Measurements from ENCODE around the gene EXOSC10. TPM values are rescaled to one million over a fixed set of nuclear protein-coding genes. Genes with fewer than 3 reads are reported as not detected.
"Not testable (repeated sequence)": the region's sequence is repeated elsewhere in the genome, so short reads cannot be mapped to it uniquely, and the experiment has no call there.

The EXOSC10 gene
- total RNA-seq, 1 donor from 2014 or later = 62.6 TPM

DNA sequence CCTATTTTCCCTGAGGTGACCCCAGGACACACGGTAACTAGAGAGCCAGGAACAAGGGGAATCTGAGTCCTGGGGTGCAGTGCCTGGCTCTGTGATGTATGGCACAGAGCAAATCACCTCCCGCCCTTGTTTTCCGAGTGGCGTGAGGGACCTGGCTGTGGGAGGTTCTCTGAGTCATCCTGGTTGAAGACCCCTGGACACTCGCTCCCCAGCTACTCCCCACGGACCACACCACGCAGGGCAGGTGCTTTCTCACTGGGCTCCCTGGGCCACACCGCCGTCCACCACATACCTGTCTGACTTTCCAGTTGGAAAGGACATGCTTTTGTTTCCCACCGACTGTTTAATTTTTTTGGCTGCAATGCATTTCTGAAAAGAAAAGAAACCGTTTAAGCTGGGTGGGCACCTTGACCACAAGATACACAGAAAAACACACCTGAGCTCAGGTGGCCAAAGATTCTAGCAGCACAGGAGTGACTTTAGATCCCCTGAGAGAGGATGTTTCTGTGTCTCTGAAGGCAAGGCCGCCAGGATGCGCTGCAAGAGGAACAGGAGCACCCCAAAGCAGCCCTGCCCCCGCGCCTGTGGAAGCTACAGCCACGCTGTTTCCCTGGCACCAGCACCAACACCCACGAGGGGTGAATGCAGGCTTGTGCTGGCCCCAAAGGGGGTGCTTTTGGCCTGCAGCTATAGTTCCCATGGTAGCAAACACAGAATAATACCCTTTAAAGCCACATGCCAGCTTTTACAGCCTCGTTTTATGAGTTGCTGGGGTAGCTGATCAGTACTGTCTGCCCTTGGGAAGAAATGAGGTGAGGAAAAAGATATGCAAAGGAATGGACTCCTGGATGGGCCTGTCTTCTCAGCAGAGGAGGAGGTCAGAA, 31.7 kb downstream of the EXOSC10 start:
- DNase-seq (ENCODE audit: extremely low spot score in 2 of 2) = no peak
- no peak overlapping the region for H3K27ac ChIP-seq
- H3K4me1 ChIP-seq = no peaks in the 10 kb centered on the region
- H3K36me3 ChIP-seq = peaks cover 0 to 75% of the 10 kb centered on the region in 2 donors
- intact Hi-C loops (cut with DNase I) = no loop called here
- no peaks in the 10 kb centered on the region for H3K27me3 ChIP-seq
- H3K4me3 ChIP-seq = no peak overlapping the region
- H3K9me3 ChIP-seq = no peaks in the 10 kb centered on the region
- TF ChIP-seq POLR2AphosphoS5 (IDR thresholded peaks at IDR 0.05; ENCODE audit: insufficient read depth in 1 of 2, low read depth in 1 of 2) (no peak), POLR2A (IDR thresholded peaks at IDR 0.05) (no peak)
- TF ChIP-seq, protein P1, sequence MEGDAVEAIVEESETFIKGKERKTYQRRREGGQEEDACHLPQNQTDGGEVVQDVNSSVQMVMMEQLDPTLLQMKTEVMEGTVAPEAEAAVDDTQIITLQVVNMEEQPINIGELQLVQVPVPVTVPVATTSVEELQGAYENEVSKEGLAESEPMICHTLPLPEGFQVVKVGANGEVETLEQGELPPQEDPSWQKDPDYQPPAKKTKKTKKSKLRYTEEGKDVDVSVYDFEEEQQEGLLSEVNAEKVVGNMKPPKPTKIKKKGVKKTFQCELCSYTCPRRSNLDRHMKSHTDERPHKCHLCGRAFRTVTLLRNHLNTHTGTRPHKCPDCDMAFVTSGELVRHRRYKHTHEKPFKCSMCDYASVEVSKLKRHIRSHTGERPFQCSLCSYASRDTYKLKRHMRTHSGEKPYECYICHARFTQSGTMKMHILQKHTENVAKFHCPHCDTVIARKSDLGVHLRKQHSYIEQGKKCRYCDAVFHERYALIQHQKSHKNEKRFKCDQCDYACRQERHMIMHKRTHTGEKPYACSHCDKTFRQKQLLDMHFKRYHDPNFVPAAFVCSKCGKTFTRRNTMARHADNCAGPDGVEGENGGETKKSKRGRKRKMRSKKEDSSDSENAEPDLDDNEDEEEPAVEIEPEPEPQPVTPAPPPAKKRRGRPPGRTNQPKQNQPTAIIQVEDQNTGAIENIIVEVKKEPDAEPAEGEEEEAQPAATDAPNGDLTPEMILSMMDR (IDR thresholded peaks at IDR 0.05) = no peak

DNA sequence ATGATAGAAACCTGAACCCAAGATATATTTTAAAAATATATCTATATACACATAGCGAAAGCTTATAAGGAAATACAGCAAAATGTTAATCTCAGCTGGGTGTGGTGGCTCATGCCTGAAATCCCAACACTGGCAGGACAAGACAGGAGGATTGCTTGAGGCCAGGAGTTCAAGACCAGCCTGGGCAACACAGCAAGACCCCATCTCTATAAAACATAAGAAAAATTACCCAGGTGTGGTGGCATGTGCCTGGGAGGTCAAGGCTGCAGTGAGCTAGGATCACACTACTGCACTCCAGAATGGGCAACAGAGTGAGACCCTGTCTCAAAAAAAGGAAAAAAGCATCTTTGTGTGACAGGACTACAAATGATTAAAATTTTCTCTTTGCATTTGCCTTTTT, 33.9 kb downstream of the EXOSC10 start:
- Histone ChIP-seq H3K4me1 (peaks cover 9% of the 10 kb centered on the region), H3K9me3 (no peaks in the 10 kb centered on the region), H3K27me3 (no peaks in the 10 kb centered on the region), H3K36me3 (peaks cover 0 to 54% of the 10 kb centered on the region in 2 donors), H3K27ac (no peak overlapping the region), H3K4me3 (no peak overlapping the region)
- no peak for DNase-seq (ENCODE audit: extremely low spot score in 2 of 2)
- intact Hi-C loops (cut with DNase I) = no loop called here
- no peak for TF ChIP-seq POLR2AphosphoS5 (IDR thresholded peaks at IDR 0.05; ENCODE audit: insufficient read depth in 1 of 2, low read depth in 1 of 2)
- no peak for TF ChIP-seq POLR2A (IDR thresholded peaks at IDR 0.05)
- TF ChIP-seq, protein P1 (IDR thresholded peaks at IDR 0.05) = no peak

DNA sequence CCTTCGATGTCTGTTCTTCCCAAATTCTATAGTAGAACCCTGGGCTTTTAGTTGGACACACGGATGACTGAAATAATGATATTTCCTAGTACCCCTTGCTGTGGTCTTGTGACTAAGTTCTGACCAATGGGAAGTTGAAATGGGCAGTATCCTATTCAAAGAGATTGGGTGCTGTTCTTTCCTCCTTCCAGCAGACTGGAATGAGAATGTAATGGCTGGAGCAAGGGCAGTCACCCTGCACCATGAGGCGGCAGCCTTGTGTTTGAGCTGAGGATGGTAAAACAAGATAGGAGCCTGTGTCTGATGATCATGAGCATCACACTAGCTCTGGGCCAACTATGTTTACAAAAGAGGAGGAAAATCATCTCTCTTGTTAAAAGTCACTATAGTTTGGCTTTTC, 34.7 kb downstream of the EXOSC10 start:
- intact Hi-C loops (cut with DNase I) = no loop called here
- Histone ChIP-seq H3K4me1 (peaks cover 14% of the 10 kb centered on the region), H3K4me3 (no peak overlapping the region), H3K36me3 (peaks cover 0 to 48% of the 10 kb centered on the region in 2 donors), H3K9me3 (no peaks in the 10 kb centered on the region), H3K27ac (no peak overlapping the region), H3K27me3 (no peaks in the 10 kb centered on the region)
- TF ChIP-seq POLR2AphosphoS5 (IDR thresholded peaks at IDR 0.05; ENCODE audit: insufficient read depth in 1 of 2, low read depth in 1 of 2) (no peak), POLR2A (IDR thresholded peaks at IDR 0.05) (no peak)
- TF ChIP-seq, protein P1 (IDR thresholded peaks at IDR 0.05) = no peak
- no peak for DNase-seq (ENCODE audit: extremely low spot score in 2 of 2)

DNA sequence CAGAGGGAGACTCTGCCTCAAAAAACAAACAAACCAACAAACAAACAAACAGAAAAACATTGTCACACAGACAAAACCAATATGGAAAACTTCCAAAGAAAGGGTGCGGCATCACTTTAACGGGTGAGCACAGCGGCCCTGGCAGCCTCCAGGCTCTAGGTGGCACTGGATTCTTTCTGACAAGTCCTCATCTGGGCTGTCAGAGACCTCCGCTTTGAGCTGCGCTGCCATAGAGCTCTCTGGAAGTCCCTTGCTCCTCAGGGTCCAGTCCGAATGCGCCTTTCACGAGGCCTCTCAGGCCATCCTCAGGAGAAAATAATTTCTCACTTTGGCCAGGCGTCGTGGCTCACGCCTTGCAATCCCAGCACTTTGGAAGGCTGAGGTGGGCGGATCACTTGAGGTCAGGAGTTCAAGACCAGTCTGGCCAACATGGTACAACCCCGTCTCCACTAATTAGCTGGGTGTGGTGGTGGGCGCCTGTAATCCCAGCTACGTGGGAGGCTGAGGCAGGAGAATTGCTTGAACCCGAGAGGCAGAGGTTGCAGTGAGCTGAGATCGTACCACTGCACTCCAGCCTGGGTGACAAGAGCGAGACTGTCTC, 35.6 kb downstream of the EXOSC10 start:
- DNase-seq (ENCODE audit: extremely low spot score in 2 of 2); intact Hi-C loops (cut with DNase I); H3K9me3 ChIP-seq; H3K27me3 ChIP-seq; H3K27ac ChIP-seq; H3K4me3 ChIP-seq: not testable (repeated sequence)
- peaks cover 0 to 39% of the 10 kb centered on the region in 2 donors for H3K36me3 ChIP-seq
- H3K4me1 ChIP-seq = peaks cover 19% of the 10 kb centered on the region

DNA sequence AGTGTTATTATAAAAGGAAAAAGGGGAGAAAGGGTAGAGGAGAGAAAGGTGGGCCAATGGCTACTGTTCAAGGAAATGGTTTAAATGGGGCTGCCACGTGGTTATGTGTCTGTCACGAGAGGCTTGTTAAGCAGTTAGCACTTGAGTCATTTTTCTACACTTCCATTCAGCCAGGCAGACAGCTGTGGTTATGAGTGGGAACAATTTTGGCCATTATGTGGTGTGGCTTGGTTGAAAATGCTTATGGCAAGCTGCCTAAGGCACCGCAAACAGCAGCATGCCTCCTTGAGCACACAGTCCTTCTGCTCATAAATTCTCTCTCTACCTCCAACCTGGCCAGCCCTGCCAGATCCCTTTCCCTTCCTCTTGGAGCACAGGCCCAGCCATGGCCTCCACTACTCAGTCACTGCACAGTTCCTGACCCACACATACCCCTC, 36.7 kb downstream of the EXOSC10 start:
- intact Hi-C loops (cut with DNase I) = no loop called here
- DNase-seq (ENCODE audit: extremely low spot score in 2 of 2) = no peak
- Histone ChIP-seq H3K4me3 (no peak overlapping the region), H3K36me3 (peaks cover 0 to 29% of the 10 kb centered on the region in 2 donors), H3K4me1 (peaks cover 26% of the 10 kb centered on the region), H3K9me3 (no peaks in the 10 kb centered on the region), H3K27me3 (no peaks in the 10 kb centered on the region), H3K27ac (no peak overlapping the region)
- TF ChIP-seq POLR2A (IDR thresholded peaks at IDR 0.05) (no peak), POLR2AphosphoS5 (IDR thresholded peaks at IDR 0.05; ENCODE audit: insufficient read depth in 1 of 2, low read depth in 1 of 2) (no peak)
- TF ChIP-seq, protein P1 (IDR thresholded peaks at IDR 0.05) = no peak
